HG02840 (cell line): ENCODE measurements around the gene SLC23A3.

Experiments
- ATAC-seq: cut with Tn5 transposase; IDR thresholded peaks from one replicate; pipeline ENCODE4 v1.9.1; 2021; ENCODE audit warnings: mild to moderate bottlenecking, moderate library complexity, moderate number of reproducible peaks; ENCODE audit not compliant: unreplicated experiment, low FRiP score

SLC23A3 gene

DNA sequence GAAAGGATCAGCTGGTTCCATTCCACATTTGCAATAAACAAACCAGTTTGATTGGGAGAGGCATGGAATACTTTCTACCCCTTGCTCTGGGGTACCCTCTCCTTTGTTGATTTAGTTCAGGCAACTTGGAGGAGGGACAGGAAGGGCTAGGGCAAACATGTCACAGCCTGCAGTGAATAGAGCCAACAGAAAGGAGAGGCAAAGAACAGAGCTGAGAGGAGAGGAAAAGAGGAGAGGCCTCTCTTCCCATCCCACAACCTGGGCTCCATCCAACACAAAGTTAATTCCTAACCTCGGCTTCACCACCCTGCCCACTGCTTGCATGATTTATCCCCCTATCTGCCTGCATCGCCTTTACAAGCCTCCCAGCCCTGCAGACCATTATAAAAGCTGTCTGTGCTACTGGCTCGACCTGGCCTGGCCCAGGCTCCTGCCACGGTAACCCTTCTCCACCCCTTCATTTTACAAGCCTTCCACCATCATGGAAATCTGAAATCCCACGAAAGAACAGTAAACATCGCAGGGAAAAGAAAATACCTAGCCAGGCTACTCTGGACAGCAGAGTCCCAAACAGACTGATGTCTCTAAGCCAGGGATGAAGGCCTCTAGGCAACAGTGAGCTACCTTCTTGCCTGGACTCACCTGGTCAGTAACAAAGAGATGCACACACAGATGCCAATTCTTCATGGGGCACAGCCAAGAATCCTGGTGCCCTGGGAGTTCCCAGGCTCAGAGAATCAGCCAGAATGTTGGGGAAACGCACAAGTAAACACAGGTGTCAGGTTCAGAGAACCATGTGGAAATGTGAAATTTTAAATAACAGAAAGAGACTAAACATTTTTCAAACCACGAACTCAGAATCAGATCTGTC, 52.8 kb downstream of the SLC23A3 start:
- ATAC-seq = no peak

DNA sequence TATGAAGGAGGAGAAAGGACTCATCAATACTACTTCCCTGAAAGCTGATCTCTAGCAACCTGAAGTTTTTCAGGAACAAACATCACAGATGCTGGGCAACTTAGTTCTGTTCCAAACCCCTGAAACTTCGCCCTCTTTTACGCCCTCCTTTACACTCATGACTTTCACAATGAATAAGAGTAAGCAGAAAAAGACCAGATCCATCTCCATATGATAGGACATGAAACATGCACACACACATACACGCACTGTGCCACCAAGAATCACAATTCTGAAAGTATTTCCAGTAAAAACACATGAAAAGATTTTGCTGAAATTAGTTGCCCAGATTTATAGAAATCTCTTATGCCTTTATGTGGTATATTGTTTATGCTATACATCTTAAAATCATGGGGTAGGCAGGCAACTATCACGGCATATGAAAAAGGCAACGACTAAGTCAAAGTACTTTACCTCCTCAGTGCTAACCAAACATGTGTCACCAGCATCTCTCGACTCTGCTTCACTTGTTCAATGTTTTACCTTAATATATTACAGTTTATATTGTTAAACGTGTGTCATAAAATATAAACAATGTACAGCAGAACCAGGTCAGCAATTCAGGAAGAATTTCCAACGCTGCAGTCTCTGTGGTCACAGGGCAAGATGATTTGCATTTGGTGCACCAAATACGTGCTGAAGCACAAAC, 57.0 kb downstream of the SLC23A3 start:
- ATAC-seq = no peak

DNA sequence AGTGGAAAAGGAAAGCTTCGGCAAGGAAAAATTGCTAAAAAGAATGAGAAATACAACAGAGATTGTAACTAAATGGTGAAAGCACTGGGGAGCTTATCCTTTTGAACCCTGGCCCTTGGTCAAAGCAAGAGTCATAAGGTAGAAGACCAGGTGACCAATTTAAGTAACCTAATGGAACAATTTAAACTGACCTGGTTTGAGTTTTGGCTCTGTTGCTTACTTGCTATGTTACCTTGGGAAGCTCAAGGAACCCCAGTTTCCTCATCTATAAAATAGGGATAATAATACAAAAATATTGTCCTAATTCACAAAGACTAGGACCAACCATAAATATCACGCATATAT, 57.8 kb downstream of the SLC23A3 start:
- no peak for ATAC-seq
